BJ (cell line): ENCODE results near the gene COL6A2. TPM values are rescaled to one million over a fixed set of nuclear protein-coding genes. Genes with fewer than 3 reads are reported as not detected.

ENCODE experiments used
- CTCF ChIA-PET: fragments of 350-600 bp; formaldehyde crosslinking; extraction: SDS; loops from one replicate; lab custom pipeline; 2021; ENCODE audit warnings: antibody characterized with exemption, inconsistent platforms; lab: Yijun Ruan, JAX
- POLR2A ChIA-PET: fragments of 300-600 bp; sonication (Branson Sonifier 250); formaldehyde crosslinking; extraction: SDS; loops from one replicate; lab custom pipeline; 2021; ENCODE audit warnings: antibody characterized with exemption; lab: Charles Lee
- DNase-seq: peaks from one replicate; pipeline ENCODE4 v3.0.0-alpha.2; 2011; ENCODE audit warnings: low read depth
- H3K27me3 ChIP-seq: 2 replicates; pipeline ENCODE4 v1.6.0; 2011; ENCODE audit warnings: low read length; ENCODE audit not compliant: control insufficient read depth, insufficient read depth
- H3K36me3 ChIP-seq: 2 replicates; pipeline ENCODE4 v1.5.1; 2011; ENCODE audit warnings: low read length; ENCODE audit not compliant: control insufficient read depth, insufficient read depth
- H3K4me3 ChIP-seq: 2 replicates; pipeline ENCODE4 v1.5.1; 2011; ENCODE audit warnings: low read depth, mild to moderate bottlenecking, control low read depth, low read length
- CTCF ChIP-seq: IDR thresholded peaks from 2 replicates; pipeline ENCODE4 v1.5.1; 2011; ENCODE audit warnings: low read depth, mild to moderate bottlenecking, control low read depth, inconsistent platforms, low read length, moderate library complexity; ENCODE audit not compliant: insufficient read depth
- polyA plus RNA-seq: library from polyadenylated mRNA; depleted of rRNA; stranded (reverse); fragments of >200 nt; gene quantifications from 2 replicates; pipeline ENCODE4 v1.2.3, GENCODE V29; 2011

COL6A2 gene
- polyA plus RNA-seq, 1 experiment: 665 TPM

GRCh38 chr21:46111857-46112724 is 14.2 kb downstream of the COL6A2 start:
- POLR2A ChIA-PET: no interaction called here
- Histone ChIP-seq H3K27me3 (no peaks in the 10 kb centered on the region), H3K36me3 (peaks cover 57% of the 10 kb centered on the region), H3K4me3 (no peak overlapping the region)
- no peak for DNase-seq
- CTCF ChIA-PET: interaction anchor here (1.0 to 1.3 kb wide), 2 partner anchors 139 to 141 kb away, joined by 4 to 5 read pairs; no protein-coding TSS in a partner anchor
- TF ChIP-seq CTCF: no peak

GRCh38 chr21:46112725-46113215 is 14.9 kb downstream of the COL6A2 start:
- H3K4me3 ChIP-seq: no peak overlapping the region
- no peaks in the 10 kb centered on the region for H3K27me3 ChIP-seq
- TF ChIP-seq CTCF: no peak
- ChIA-PET POLR2A (no interaction called here), CTCF (interaction anchor here (1.0 to 1.3 kb wide), 2 partner anchors 140 to 142 kb away, joined by 4 to 5 read pairs; no protein-coding TSS in a partner anchor)
- no peak for DNase-seq
- H3K36me3 ChIP-seq: peaks cover 63% of the 10 kb centered on the region

- CTCF ChIA-PET: interaction anchor here (1.0 to 1.7 kb wide), 2 partner anchors 143 kb away, joined by 4 to 5 read pairs; no protein-coding TSS in a partner anchor
- H3K36me3 ChIP-seq: peaks cover 72% of the 10 kb centered on the region
- no peak for TF ChIP-seq CTCF
- H3K4me3 ChIP-seq: no peak overlapping the region
- POLR2A ChIA-PET: no interaction called here
- H3K27me3 ChIP-seq: no peaks in the 10 kb centered on the region
- no peak for DNase-seq
Measured at GRCh38 chr21:46113497-46114176, 15.7 kb downstream of the COL6A2 start.

GRCh38 chr21:46114963-46115362 is 17.1 kb downstream of the COL6A2 start:
- POLR2A ChIA-PET: no interaction called here
- Histone ChIP-seq H3K36me3 (peaks cover 82% of the 10 kb centered on the region), H3K27me3 (no peaks in the 10 kb centered on the region), H3K4me3 (no peak overlapping the region)
- CTCF ChIA-PET: interaction anchor here (0.9 to 1.7 kb wide), 3 partner anchors 15 to 145 kb away, joined by 3 to 5 read pairs (median 3); no protein-coding TSS in a partner anchor
- no peak for DNase-seq
- no peak for TF ChIP-seq CTCF
